OCI-LY3 (cell line): ENCODE measurements around the gene ILF3.

Experiments used
- H2AFZ ChIP-seq: fragments of 200-600, 300-600 bp; shearing (Covaris generic); 2 replicates; pipeline ENCODE4 v1.6.0; 2014; ENCODE audit warnings: antibody characterized with exemption, low read depth, low read length
- H3K27ac ChIP-seq: fragments of 200-600, 300-600 bp; sonication (generic); 2 replicates; pipeline ENCODE4 v1.5.1; 2014; ENCODE audit warnings: mild to moderate bottlenecking, low read length, moderate library complexity, mixed read lengths
- H3K27me3 ChIP-seq: fragments of 200-600, 300-600 bp; sonication (generic); 2 replicates; pipeline ENCODE4 v1.6.1; 2014; ENCODE audit warnings: low read depth, low read length, mixed read lengths
- H3K36me3 ChIP-seq: fragments of 200-600, 300-600 bp; sonication (generic); replicated peaks from 2 replicates; pipeline ENCODE3; 2014; ENCODE audit warnings: low read depth, low read length, mixed read lengths
- H3K4me1 ChIP-seq: fragments of 300-600, 200-600 bp; sonication (generic); 2 replicates; pipeline ENCODE4 v1.6.1; 2014; ENCODE audit warnings: low read length, mixed read lengths
- H3K4me2 ChIP-seq: fragments of 200-600, 300-600 bp; sonication (generic); 2 replicates; pipeline ENCODE4 v1.6.1; 2014; ENCODE audit warnings: low read length, mixed read lengths
- H3K4me3 ChIP-seq: fragments of 300-600, 200-600 bp; sonication (generic); 2 replicates; pipeline ENCODE4 v1.5.1; 2014; ENCODE audit warnings: antibody characterized with exemption, mild to moderate bottlenecking, low read length, moderate library complexity
- H3K79me2 ChIP-seq: fragments of 300-600, 200-600 bp; shearing (Covaris generic); 2 replicates; pipeline ENCODE4 v1.6.1; 2014; ENCODE audit warnings: mild to moderate bottlenecking, low read length, mixed read lengths
- H3K9ac ChIP-seq: fragments of 300-600, 200-600 bp; shearing (Covaris generic); 2 replicates; pipeline ENCODE4 v1.6.0; 2014; ENCODE audit warnings: mild to moderate bottlenecking, low read length, moderate library complexity
- H3K9me3 ChIP-seq: fragments of 200-600, 300-600 bp; shearing (Covaris generic); 2 replicates; pipeline ENCODE4 v1.6.1; 2014; ENCODE audit warnings: low read length, mixed read lengths; ENCODE audit not compliant: insufficient read depth
- H4K20me1 ChIP-seq: fragments of 200-600, 300-600 bp; sonication (generic); 2 replicates; pipeline ENCODE4 v1.6.1; 2016; ENCODE audit warnings: low read length, mixed read lengths; ENCODE audit not compliant: insufficient read depth
- CTCF ChIP-seq: fragments of 200-600, 300-600 bp; sonication (generic); IDR thresholded peaks from 2 replicates; pipeline ENCODE4 v1.5.1; 2014; ENCODE audit warnings: antibody characterized with exemption, low read length, low read depth
- EZH2phosphoT487 ChIP-seq: fragments of 200-600 bp; shearing (Covaris generic); IDR thresholded peaks from 2 replicates; pipeline ENCODE4 v1.6.1; 2018; ENCODE audit warnings: antibody characterized with exemption, mixed run types, low read depth

The ILF3 gene

GRCh38 chr19:10682397-10683063, 28.4 kb downstream of the ILF3 start:
- no peaks in the 10 kb centered on the region for H3K9me3 ChIP-seq
- H3K27ac ChIP-seq: no peak overlapping the region
- no peaks in the 10 kb centered on the region for H3K4me1 ChIP-seq
- TF ChIP-seq EZH2phosphoT487: no peak
- TF ChIP-seq CTCF: no peak
- peaks cover 40% of the 10 kb centered on the region for H4K20me1 ChIP-seq
- no peak overlapping the region for H2AFZ ChIP-seq
- no peak overlapping the region for H3K4me2 ChIP-seq
- no peak overlapping the region for H3K4me3 ChIP-seq
- no peak overlapping the region for H3K9ac ChIP-seq
- H3K27me3 ChIP-seq: no peaks in the 10 kb centered on the region
- peaks cover 95% of the 10 kb centered on the region for H3K36me3 ChIP-seq
- peaks cover 72% of the 10 kb centered on the region for H3K79me2 ChIP-seq

GRCh38 chr19:10683064-10683426, 28.9 kb downstream of the ILF3 start:
- no peak overlapping the region for H3K4me3 ChIP-seq
- no peak overlapping the region for H2AFZ ChIP-seq
- H3K4me1 ChIP-seq: no peaks in the 10 kb centered on the region
- no peak overlapping the region for H3K4me2 ChIP-seq
- no peak overlapping the region for H3K27ac ChIP-seq
- TF ChIP-seq EZH2phosphoT487: no peak
- no peak for TF ChIP-seq CTCF
- H3K9me3 ChIP-seq: no peaks in the 10 kb centered on the region
- peaks cover 72% of the 10 kb centered on the region for H3K79me2 ChIP-seq
- H4K20me1 ChIP-seq: peaks cover 35% of the 10 kb centered on the region; the same call in 1 of the 2 replicates
- H3K27me3 ChIP-seq: no peaks in the 10 kb centered on the region
- no peak overlapping the region for H3K9ac ChIP-seq
- H3K36me3 ChIP-seq: peaks cover 95% of the 10 kb centered on the region

GRCh38 chr19:10683582-10683981, 29.4 kb downstream of the ILF3 start:
- TF ChIP-seq EZH2phosphoT487 (no peak), CTCF (no peak)
- H3K4me1 ChIP-seq: no peaks in the 10 kb centered on the region
- H3K9me3 ChIP-seq: no peaks in the 10 kb centered on the region
- no peaks in the 10 kb centered on the region for H3K27me3 ChIP-seq
- H4K20me1 ChIP-seq: peaks cover 32% of the 10 kb centered on the region; the same call in 1 of the 2 replicates
- H3K4me2 ChIP-seq: no peak overlapping the region
- H3K36me3 ChIP-seq: peaks cover 95% of the 10 kb centered on the region
- peaks cover 71% of the 10 kb centered on the region for H3K79me2 ChIP-seq
- no peak overlapping the region for H2AFZ ChIP-seq
- no peak overlapping the region for H3K9ac ChIP-seq
- no peak overlapping the region for H3K27ac ChIP-seq
- no peak overlapping the region for H3K4me3 ChIP-seq

- no peaks in the 10 kb centered on the region for H3K9me3 ChIP-seq
- no peak overlapping the region for H3K4me2 ChIP-seq
- peaks cover 95% of the 10 kb centered on the region for H3K36me3 ChIP-seq
- peaks cover 65% of the 10 kb centered on the region; the same call in 1 of the 2 replicates for H3K79me2 ChIP-seq
- H3K27me3 ChIP-seq: no peaks in the 10 kb centered on the region
- no peak overlapping the region for H3K4me3 ChIP-seq
- no peak overlapping the region for H2AFZ ChIP-seq
- no peaks in the 10 kb centered on the region for H3K4me1 ChIP-seq
- H3K27ac ChIP-seq: no peak overlapping the region
- TF ChIP-seq CTCF: no peak
- TF ChIP-seq EZH2phosphoT487: no peak
- H4K20me1 ChIP-seq: peaks cover 36% of the 10 kb centered on the region
- no peak overlapping the region for H3K9ac ChIP-seq
These were observed 31.1 kb downstream of the ILF3 start for GRCh38 chr19:10685210-10685609.
